ENCODE results near the gene GALNTL6.
"Not testable (repeated sequence)": the region's sequence is repeated elsewhere in the genome, so short reads cannot be mapped to it uniquely, and the experiment has no call there.

GALNTL6 gene

GRCh38 chr4:172778583-172778982 is 965.4 kb downstream of the GALNTL6 start:
- Histone ChIP-seq H3K27me3 (replicated peaks; ENCODE audit: control insufficient read depth, insufficient read depth, low read length) (no peaks in the 10 kb centered on the region), H3K4me1 (ENCODE audit: control insufficient read depth, insufficient read depth, low read length) (no peaks in the 10 kb centered on the region), H3K36me3 (ENCODE audit: control insufficient read depth, insufficient read depth, low read length, severe bottlenecking) (no peaks in the 10 kb centered on the region), H3K9me3 (ENCODE audit: control insufficient read depth, low read length) (no peaks in the 10 kb centered on the region), H3K4me3 (ENCODE audit: low read length) (no peak overlapping the region), H3K9ac (ENCODE audit: low read length) (no peak overlapping the region)
- no peak for DNase-seq (ENCODE audit: low read depth)

GRCh38 chr4:172780566-172781081 is 967.4 kb downstream of the GALNTL6 start:
- H3K4me1 ChIP-seq (ENCODE audit: control insufficient read depth, insufficient read depth, low read length), result peaks cover under 1% of the 10 kb centered on the region
- no peak for DNase-seq (ENCODE audit: low read depth)
- no peak overlapping the region for H3K9ac ChIP-seq (ENCODE audit: low read length)
- no peaks in the 10 kb centered on the region for H3K9me3 ChIP-seq (ENCODE audit: control insufficient read depth, low read length)
- no peak overlapping the region for H3K4me3 ChIP-seq (ENCODE audit: low read length)
- no peaks in the 10 kb centered on the region for H3K36me3 ChIP-seq (ENCODE audit: control insufficient read depth, insufficient read depth, low read length, severe bottlenecking)
- H3K27me3 ChIP-seq (replicated peaks; ENCODE audit: control insufficient read depth, insufficient read depth, low read length), result no peaks in the 10 kb centered on the region

- H3K27me3 ChIP-seq (replicated peaks; ENCODE audit: control insufficient read depth, insufficient read depth, low read length), result no peaks in the 10 kb centered on the region
- H3K9me3 ChIP-seq (ENCODE audit: control insufficient read depth, low read length), result no peaks in the 10 kb centered on the region
- no peak overlapping the region for H3K4me3 ChIP-seq (ENCODE audit: low read length)
- no peaks in the 10 kb centered on the region for H3K36me3 ChIP-seq (ENCODE audit: control insufficient read depth, insufficient read depth, low read length, severe bottlenecking)
- DNase-seq (ENCODE audit: low read depth), result peak; percentile 13
- H3K9ac ChIP-seq (ENCODE audit: low read length), result no peak overlapping the region
- H3K4me1 ChIP-seq (ENCODE audit: control insufficient read depth, insufficient read depth, low read length), result peaks cover 4% of the 10 kb centered on the region
Observed at GRCh38 chr4:172785613-172786012, 972.4 kb downstream of the GALNTL6 start.

- H3K9me3 ChIP-seq (ENCODE audit: control insufficient read depth, low read length), result no peaks in the 10 kb centered on the region
- no peaks in the 10 kb centered on the region for H3K27me3 ChIP-seq (replicated peaks; ENCODE audit: control insufficient read depth, insufficient read depth, low read length)
- peaks cover 4% of the 10 kb centered on the region for H3K4me1 ChIP-seq (ENCODE audit: control insufficient read depth, insufficient read depth, low read length)
- H3K9ac ChIP-seq (ENCODE audit: low read length), result no peak overlapping the region
- no peaks in the 10 kb centered on the region for H3K36me3 ChIP-seq (ENCODE audit: control insufficient read depth, insufficient read depth, low read length, severe bottlenecking)
- H3K4me3 ChIP-seq (ENCODE audit: low read length), result no peak overlapping the region
- DNase-seq (ENCODE audit: low read depth), result peak; percentile 58
Observed at GRCh38 chr4:172786039-172786792, 973.0 kb downstream of the GALNTL6 start.

GRCh38 chr4:172787111-172787510 is 973.9 kb downstream of the GALNTL6 start:
- DNase-seq (ENCODE audit: low read depth), result no peak
- no peak overlapping the region for H3K9ac ChIP-seq (ENCODE audit: low read length)
- peaks cover 4% of the 10 kb centered on the region for H3K4me1 ChIP-seq (ENCODE audit: control insufficient read depth, insufficient read depth, low read length)
- H3K4me3 ChIP-seq (ENCODE audit: low read length), result no peak overlapping the region
- no peaks in the 10 kb centered on the region for H3K9me3 ChIP-seq (ENCODE audit: control insufficient read depth, low read length)
- H3K27me3 ChIP-seq (replicated peaks; ENCODE audit: control insufficient read depth, insufficient read depth, low read length), result no peaks in the 10 kb centered on the region
- no peaks in the 10 kb centered on the region for H3K36me3 ChIP-seq (ENCODE audit: control insufficient read depth, insufficient read depth, low read length, severe bottlenecking)

GRCh38 chr4:172791841-172792240 is 978.6 kb downstream of the GALNTL6 start:
- no peak for DNase-seq (ENCODE audit: low read depth)
- Histone ChIP-seq H3K9me3 (ENCODE audit: control insufficient read depth, low read length) (no peaks in the 10 kb centered on the region), H3K4me3 (ENCODE audit: low read length) (no peak overlapping the region), H3K9ac (ENCODE audit: low read length) (no peak overlapping the region), H3K27me3 (replicated peaks; ENCODE audit: control insufficient read depth, insufficient read depth, low read length) (no peaks in the 10 kb centered on the region), H3K36me3 (ENCODE audit: control insufficient read depth, insufficient read depth, low read length, severe bottlenecking) (no peaks in the 10 kb centered on the region), H3K4me1 (ENCODE audit: control insufficient read depth, insufficient read depth, low read length) (peaks cover 7% of the 10 kb centered on the region)

- H3K27me3 ChIP-seq (replicated peaks; ENCODE audit: control insufficient read depth, insufficient read depth, low read length), result no peaks in the 10 kb centered on the region
- H3K36me3 ChIP-seq (ENCODE audit: control insufficient read depth, insufficient read depth, low read length, severe bottlenecking), result no peaks in the 10 kb centered on the region
- peaks cover 7% of the 10 kb centered on the region for H3K4me1 ChIP-seq (ENCODE audit: control insufficient read depth, insufficient read depth, low read length)
- H3K4me3 ChIP-seq (ENCODE audit: low read length), result no peak overlapping the region
- H3K9ac ChIP-seq (ENCODE audit: low read length), result no peak overlapping the region
- H3K9me3 ChIP-seq (ENCODE audit: control insufficient read depth, low read length), result no peaks in the 10 kb centered on the region
- DNase-seq (ENCODE audit: low read depth), result no peak
Observed at GRCh38 chr4:172793565-172794306, 980.5 kb downstream of the GALNTL6 start.

- no peak overlapping the region for H3K9ac ChIP-seq (ENCODE audit: low read length)
- no peaks in the 10 kb centered on the region for H3K27me3 ChIP-seq (replicated peaks; ENCODE audit: control insufficient read depth, insufficient read depth, low read length)
- H3K4me1 ChIP-seq (ENCODE audit: control insufficient read depth, insufficient read depth, low read length), result peaks cover 7% of the 10 kb centered on the region
- H3K4me3 ChIP-seq (ENCODE audit: low read length), result no peak overlapping the region
- no peaks in the 10 kb centered on the region for H3K9me3 ChIP-seq (ENCODE audit: control insufficient read depth, low read length)
- no peak for DNase-seq (ENCODE audit: low read depth)
- no peaks in the 10 kb centered on the region for H3K36me3 ChIP-seq (ENCODE audit: control insufficient read depth, insufficient read depth, low read length, severe bottlenecking)
Observed at GRCh38 chr4:172794307-172794703, 981.1 kb downstream of the GALNTL6 start.

GRCh38 chr4:172797281-172797680 is 984.1 kb downstream of the GALNTL6 start:
- DNase-seq (ENCODE audit: low read depth); H3K4me3 ChIP-seq (ENCODE audit: low read length); H3K36me3 ChIP-seq (ENCODE audit: control insufficient read depth, insufficient read depth, low read length, severe bottlenecking); H3K27me3 ChIP-seq (replicated peaks; ENCODE audit: control insufficient read depth, insufficient read depth, low read length); H3K9me3 ChIP-seq (ENCODE audit: control insufficient read depth, low read length); H3K4me1 ChIP-seq (ENCODE audit: control insufficient read depth, insufficient read depth, low read length); H3K9ac ChIP-seq (ENCODE audit: low read length): not testable (repeated sequence)

- no peak for DNase-seq (ENCODE audit: low read depth)
- Histone ChIP-seq H3K27me3 (replicated peaks; ENCODE audit: control insufficient read depth, insufficient read depth, low read length) (no peaks in the 10 kb centered on the region), H3K36me3 (ENCODE audit: control insufficient read depth, insufficient read depth, low read length, severe bottlenecking) (no peaks in the 10 kb centered on the region), H3K4me1 (ENCODE audit: control insufficient read depth, insufficient read depth, low read length) (no peaks in the 10 kb centered on the region), H3K9me3 (ENCODE audit: control insufficient read depth, low read length) (no peaks in the 10 kb centered on the region), H3K4me3 (ENCODE audit: low read length) (no peak overlapping the region), H3K9ac (ENCODE audit: low read length) (no peak overlapping the region)
Observed at GRCh38 chr4:172802032-172802431, 988.8 kb downstream of the GALNTL6 start.

- Histone ChIP-seq H3K4me3 (ENCODE audit: low read length) (no peak overlapping the region), H3K36me3 (ENCODE audit: control insufficient read depth, insufficient read depth, low read length, severe bottlenecking) (no peaks in the 10 kb centered on the region), H3K4me1 (ENCODE audit: control insufficient read depth, insufficient read depth, low read length) (no peaks in the 10 kb centered on the region), H3K9ac (ENCODE audit: low read length) (no peak overlapping the region), H3K9me3 (ENCODE audit: control insufficient read depth, low read length) (no peaks in the 10 kb centered on the region), H3K27me3 (replicated peaks; ENCODE audit: control insufficient read depth, insufficient read depth, low read length) (peaks cover 3% of the 10 kb centered on the region)
- no peak for DNase-seq (ENCODE audit: low read depth)
Observed at GRCh38 chr4:172806841-172807240, 993.6 kb downstream of the GALNTL6 start.

Data from adipocyte (in vitro differentiated cells).